Midbrain (tissue), 1 donor: ENCODE results near the gene PLEKHA7.
A peak's percentile ranks its signal among the peaks of the same experiment; 100 is the strongest.
"Not testable (repeated sequence)": the region's sequence is repeated elsewhere in the genome, so short reads cannot be mapped to it uniquely, and the experiment has no call there.

Source experiments
- DNase-seq: peaks from one replicate; lab custom pipeline; 2025; lab: John Stamatoyannopoulos, UW

Gene PLEKHA7

GRCh38 chr11:16911186-16911585 is 103.0 kb downstream of the PLEKHA7 start:
- DNase-seq: no peak

- no peak for DNase-seq
These were observed 104.7 kb downstream of the PLEKHA7 start for GRCh38 chr11:16909359-16910035.

DNA sequence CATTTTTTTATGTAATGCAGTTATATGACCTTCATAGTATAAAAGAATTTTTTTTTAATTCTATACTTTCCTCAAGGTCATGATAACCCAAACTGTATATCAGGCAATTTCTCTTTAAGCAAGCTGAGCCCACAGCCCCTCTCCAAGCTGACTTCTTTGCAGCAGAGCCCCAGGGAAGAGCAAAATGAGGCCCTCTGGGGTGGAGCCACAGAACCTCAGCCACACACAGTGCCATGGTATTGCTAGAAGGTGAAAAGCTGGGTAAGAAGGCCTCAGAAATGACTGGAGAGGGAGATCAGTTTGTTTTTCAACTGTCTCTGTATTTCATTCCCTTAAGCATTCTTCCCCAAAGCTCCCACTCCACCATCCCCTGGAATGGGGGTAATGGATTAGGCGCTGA is 108.8 kb downstream of the PLEKHA7 start:
- DNase-seq: no peak

DNA sequence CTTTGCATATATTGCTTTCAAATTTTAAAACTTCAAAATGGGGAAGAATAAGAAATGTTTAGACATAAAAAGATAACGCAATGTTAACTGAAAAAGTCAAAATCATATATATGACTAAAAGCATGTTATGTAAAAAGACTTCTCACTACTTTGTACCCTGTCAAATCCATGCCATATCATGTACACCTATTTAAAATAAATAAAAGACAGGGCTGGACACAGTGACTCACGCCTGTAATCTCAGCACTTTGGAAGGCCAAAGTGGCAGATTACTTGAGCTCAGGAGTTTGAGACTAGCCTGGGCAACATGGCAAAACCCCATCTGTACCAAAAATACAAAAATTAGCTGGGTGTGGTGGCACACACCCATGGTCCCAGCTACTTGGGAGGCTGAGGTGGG is 109.5 kb downstream of the PLEKHA7 start:
- DNase-seq: not testable (repeated sequence)

- no peak for DNase-seq
These were observed 111.3 kb downstream of the PLEKHA7 start for GRCh38 chr11:16902781-16903378.

DNA sequence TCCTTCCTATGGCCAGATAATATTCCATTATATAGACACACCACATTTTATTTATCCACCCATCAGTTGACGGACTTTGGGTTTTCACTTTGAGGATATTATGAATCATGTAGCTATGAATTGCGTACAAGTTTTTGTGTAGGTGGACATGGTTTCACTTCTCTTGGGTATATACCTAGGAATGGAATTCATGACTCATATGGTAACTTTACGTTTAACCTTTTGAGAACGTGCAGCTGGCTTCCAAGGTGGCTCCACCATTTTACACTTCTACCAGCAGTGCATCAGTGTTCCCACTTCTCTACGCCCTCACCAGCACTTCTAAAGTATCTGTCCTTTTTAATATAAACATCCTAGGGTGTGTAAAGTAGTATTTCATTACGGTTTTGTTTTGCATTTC is 112.0 kb downstream of the PLEKHA7 start:
- DNase-seq: no peak

GRCh38 chr11:16900491-16900890 is 113.7 kb downstream of the PLEKHA7 start:
- no peak for DNase-seq

DNA sequence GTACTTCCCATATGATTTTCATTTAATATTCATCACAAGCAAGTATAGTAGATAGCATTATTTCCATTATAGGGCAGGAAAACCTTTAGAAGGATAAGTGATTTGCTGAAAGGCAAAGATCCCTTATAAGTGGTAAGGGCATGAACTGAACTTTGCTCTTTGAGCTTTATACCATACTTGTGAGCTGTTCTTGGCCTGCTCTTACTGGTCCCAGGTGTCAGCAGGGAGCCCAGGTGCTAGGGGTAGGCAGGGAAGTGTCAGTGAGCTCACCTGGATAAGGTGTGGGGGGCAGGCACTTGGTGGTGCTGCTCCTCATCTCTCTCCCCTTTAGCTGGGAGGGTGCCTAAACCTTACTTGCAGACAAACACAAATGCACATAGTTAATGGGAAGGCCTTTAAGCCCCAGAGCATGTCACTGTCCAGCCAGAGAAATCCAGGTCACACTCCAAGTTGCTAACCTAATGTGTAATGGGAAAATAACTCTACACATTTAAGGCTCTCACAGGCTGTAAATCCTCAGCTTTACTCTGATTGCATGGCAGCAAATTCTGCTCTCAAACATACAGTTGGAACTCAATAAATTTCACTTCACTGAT is 114.4 kb downstream of the PLEKHA7 start:
- DNase-seq: no peak

GRCh38 chr11:16898274-16898985 is 115.8 kb downstream of the PLEKHA7 start:
- no peak for DNase-seq

DNA sequence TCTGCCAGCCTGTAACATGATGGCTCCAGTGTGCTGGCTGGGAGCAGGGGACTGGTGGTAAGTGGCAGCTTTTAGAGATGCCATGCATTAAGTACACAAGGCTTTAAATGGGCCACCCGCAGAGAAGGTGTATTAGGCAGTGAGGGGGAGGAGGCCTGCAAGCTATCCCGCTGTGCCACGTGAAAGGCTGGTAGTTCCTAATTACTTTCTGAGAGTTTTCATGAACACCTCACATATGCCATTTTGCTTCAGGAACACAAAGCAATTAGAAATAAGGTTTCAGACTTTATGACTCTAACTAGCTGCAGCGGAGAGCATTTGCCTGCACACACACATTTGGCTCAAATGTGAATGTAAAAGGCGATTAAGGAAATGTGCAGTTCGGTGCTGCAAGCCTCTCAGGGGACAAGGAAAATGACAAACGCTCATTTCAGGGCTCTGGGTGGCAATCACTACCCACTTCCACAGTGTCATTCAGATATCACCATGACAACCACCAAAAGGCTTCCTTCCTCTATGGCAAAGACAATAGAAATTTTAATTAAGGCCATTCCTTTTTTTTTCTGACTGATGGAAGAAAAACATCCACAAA is 116.6 kb downstream of the PLEKHA7 start:
- DNase-seq: no peak

- no peak for DNase-seq
These were observed 117.3 kb downstream of the PLEKHA7 start for GRCh38 chr11:16896729-16897469.

- no peak for DNase-seq
These were observed 118.9 kb downstream of the PLEKHA7 start for GRCh38 chr11:16895306-16895705.

DNA sequence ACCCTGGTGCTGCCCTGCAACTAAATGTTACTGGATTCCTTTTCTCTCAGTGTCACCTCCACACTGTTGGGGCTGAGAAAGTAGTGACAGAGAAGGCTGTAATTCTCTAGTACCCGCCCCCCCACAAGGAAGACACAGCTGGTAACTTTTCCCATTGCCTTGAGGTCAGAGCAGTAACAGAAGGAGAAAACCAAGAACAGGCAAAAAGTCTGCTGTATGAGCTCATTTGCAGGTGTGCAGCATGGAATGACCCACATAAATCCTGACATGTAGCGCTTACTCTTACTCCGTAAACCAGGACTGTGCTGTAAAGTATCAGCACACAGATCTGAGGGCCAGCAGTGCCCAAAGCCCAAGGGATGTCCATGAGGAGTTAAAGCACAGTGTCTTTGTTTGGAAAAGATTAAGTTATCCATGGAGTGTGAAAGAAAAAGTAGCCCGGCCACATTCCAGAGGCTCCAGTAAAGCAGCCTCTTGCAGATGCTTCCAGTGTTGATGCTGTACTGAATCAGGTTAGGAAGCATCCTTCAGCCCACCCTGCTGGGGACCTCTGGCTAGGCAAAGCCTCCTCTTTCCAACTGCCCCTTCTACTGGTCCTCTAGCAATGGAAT is 120.7 kb downstream of the PLEKHA7 start:
- no peak for DNase-seq

- no peak for DNase-seq
These were observed 122.2 kb downstream of the PLEKHA7 start for GRCh38 chr11:16891964-16892363.

- no peak for DNase-seq
These were observed 123.0 kb downstream of the PLEKHA7 start for GRCh38 chr11:16891165-16891564.

GRCh38 chr11:16890442-16890841 is 123.8 kb downstream of the PLEKHA7 start:
- DNase-seq: no peak

DNA sequence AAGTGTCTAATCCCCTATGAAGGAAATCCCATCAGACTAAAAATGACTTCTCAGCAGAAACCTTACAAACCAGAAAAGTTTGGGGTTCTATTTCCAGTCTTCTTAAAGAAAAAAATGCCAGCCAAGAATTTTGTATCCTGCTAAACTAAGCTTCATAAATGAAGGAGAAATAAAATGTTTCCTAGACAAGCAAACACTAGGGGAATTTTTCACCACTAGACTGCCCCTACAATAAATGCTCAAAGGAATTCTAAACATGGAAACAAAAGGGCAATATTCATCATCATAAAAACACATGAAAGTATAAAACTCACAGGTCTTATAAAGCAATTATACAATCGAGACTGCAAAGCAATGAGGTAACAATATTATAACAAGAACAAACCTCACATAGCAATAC is 124.3 kb downstream of the PLEKHA7 start:
- no peak for DNase-seq

GRCh38 chr11:16889010-16889409 is 125.2 kb downstream of the PLEKHA7 start:
- DNase-seq: not testable (repeated sequence)

GRCh38 chr11:16887887-16888286 is 126.3 kb downstream of the PLEKHA7 start:
- DNase-seq: not testable (repeated sequence)

DNA sequence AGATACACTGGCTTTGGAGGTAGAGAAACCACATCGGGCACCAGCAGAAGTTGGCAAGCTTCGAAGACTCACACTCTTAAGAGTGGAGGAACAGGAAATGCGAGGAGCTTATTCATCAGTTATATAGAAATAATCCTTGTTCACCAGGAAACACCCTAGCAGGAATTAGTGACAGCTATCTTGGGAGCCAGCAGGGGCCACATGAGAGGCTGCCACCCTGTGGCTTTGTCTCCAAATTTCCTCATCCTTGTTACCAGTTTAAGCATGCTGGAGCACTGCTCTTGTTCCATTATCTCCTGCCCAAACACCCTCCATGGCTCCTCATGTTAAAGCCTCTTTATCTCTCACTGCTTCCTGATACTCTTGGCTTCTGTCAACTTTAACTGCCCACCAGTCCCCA is 131.0 kb downstream of the PLEKHA7 start:
- peak; percentile 33 for DNase-seq

- DNase-seq: no peak
These were observed 132.4 kb downstream of the PLEKHA7 start for GRCh38 chr11:16881766-16882165.
